HEK293 (cell line): ENCODE results near the gene FRMD4A.

Source experiments
- CTCF ChIA-PET: fragments of 350-600 bp; formaldehyde crosslinking; extraction: SDS; loops from one replicate; lab custom pipeline; 2021; ENCODE audit warnings: antibody characterized with exemption; lab: Yijun Ruan, JAX
- POLR2A ChIA-PET: fragments of 300-600 bp; formaldehyde crosslinking; extraction: SDS; loops from one replicate; lab custom pipeline; 2020; ENCODE audit warnings: antibody characterized with exemption, inconsistent platforms; lab: Yijun Ruan, JAX
- H3K27ac ChIP-seq: fragments of 200-500 bp; sonication (Bioruptor generic); 2 replicates; pipeline ENCODE4 v1.5.1; 2014; ENCODE audit warnings: low read depth, low read length, control low read depth, inconsistent platforms; ENCODE audit errors: extremely low read depth
- H3K36me3 ChIP-seq, 2 experiments: fragments of 200-500 bp in 1 of 2; sonication (Bioruptor generic) in 1 of 2; 1 replicate in 1 of 2; 2 replicates in 1 of 2; pipeline ENCODE4 v1.5.1; 2014 to 2017; ENCODE audit warnings: inconsistent platforms in 2 of 2, low read length in 2 of 2; ENCODE audit not compliant: control insufficient read depth in 2 of 2, insufficient read depth in 1 of 2
- H3K4me1 ChIP-seq: fragments of 200-500 bp; sonication (Bioruptor generic); 2 replicates; pipeline ENCODE4 v1.5.1; 2014; ENCODE audit warnings: mild to moderate bottlenecking, low read length, inconsistent platforms; ENCODE audit not compliant: control insufficient read depth, insufficient read depth
- H3K4me3 ChIP-seq: 2 replicates; pipeline ENCODE4 v1.5.1; 2011; ENCODE audit warnings: low read depth, mild to moderate bottlenecking, control low read depth, low read length, moderate library complexity
- H3K9me3 ChIP-seq: fragments of 200-500 bp; sonication (Bioruptor generic); 2 replicates; pipeline ENCODE4 v1.5.1; 2014; ENCODE audit warnings: low read depth, low read length, inconsistent platforms; ENCODE audit not compliant: control insufficient read depth, insufficient read depth
- GLI2 ChIP-seq: fragments of 450-650 bp; formaldehyde crosslinking; IDR thresholded peaks from 2 replicates; pipeline ENCODE4; 2017; ENCODE audit warnings: missing biosample characterization, missing genetic modification characterization, low read depth, borderline replicate concordance
- HIC1 ChIP-seq: fragments of 450-650 bp; formaldehyde crosslinking; IDR thresholded peaks from 2 replicates; pipeline ENCODE4 v1.5.1; 2016; ENCODE audit warnings: missing biosample characterization, missing genetic modification characterization
- KLF16 ChIP-seq: fragments of 450-650 bp; formaldehyde crosslinking; IDR thresholded peaks from 2 replicates; pipeline ENCODE4 v1.5.1; 2017; ENCODE audit warnings: missing biosample characterization, missing genetic modification characterization
- MZF1 ChIP-seq: fragments of 450-650 bp; formaldehyde crosslinking; IDR thresholded peaks from 2 replicates; pipeline ENCODE4 v1.5.1; 2017; ENCODE audit warnings: missing biosample characterization, missing genetic modification characterization, borderline replicate concordance
- OSR2 ChIP-seq: fragments of 450-650 bp; formaldehyde crosslinking; IDR thresholded peaks from 2 replicates; pipeline ENCODE4 v1.5.1; 2016; ENCODE audit warnings: missing biosample characterization, missing genetic modification characterization
- SALL2 ChIP-seq: fragments of 450-650 bp; formaldehyde crosslinking; IDR thresholded peaks from 2 replicates; pipeline ENCODE4 v1.5.0; 2017; ENCODE audit warnings: missing biosample characterization, mild to moderate bottlenecking, missing genetic modification characterization, borderline replicate concordance
- SP2 ChIP-seq: fragments of 450-650 bp; formaldehyde crosslinking; IDR thresholded peaks from 2 replicates; pipeline ENCODE4 v1.5.1; 2016; ENCODE audit warnings: missing biosample characterization, missing genetic modification characterization
- SP7 ChIP-seq: fragments of 450-650 bp; formaldehyde crosslinking; IDR thresholded peaks from 2 replicates; pipeline ENCODE4 v1.5.1; 2016; ENCODE audit warnings: missing biosample characterization, missing genetic modification characterization
- TCF7L2 ChIP-seq: IDR thresholded peaks from 2 replicates; pipeline ENCODE4 v1.6.1; 2011; ENCODE audit warnings: low read depth, mild to moderate bottlenecking, inconsistent platforms, low read length, moderate library complexity, borderline replicate concordance
- YY1 ChIP-seq: fragments of 450-650 bp; formaldehyde crosslinking; IDR thresholded peaks from 2 replicates; pipeline ENCODE4 v1.5.1; 2018; ENCODE audit warnings: missing biosample characterization, missing genetic modification characterization
- ZBTB17 ChIP-seq: fragments of 450-650 bp; formaldehyde crosslinking; IDR thresholded peaks from 2 replicates; pipeline ENCODE4 v1.5.1; 2016; ENCODE audit warnings: missing biosample characterization, missing genetic modification characterization
- ZNF146 ChIP-seq: fragments of 450-650 bp; formaldehyde crosslinking; IDR thresholded peaks from 2 replicates; pipeline ENCODE4 v1.5.1; 2016; ENCODE audit warnings: missing biosample characterization, missing genetic modification characterization
- ZNF16 ChIP-seq: fragments of 450-650 bp; formaldehyde crosslinking; IDR thresholded peaks from 2 replicates; pipeline ENCODE4 v1.5.1; 2016; ENCODE audit warnings: low read depth, missing biosample characterization, missing genetic modification characterization
- ZNF302 ChIP-seq: fragments of 450-650 bp; formaldehyde crosslinking; IDR thresholded peaks from 2 replicates; pipeline ENCODE4 v1.5.1; 2016; ENCODE audit warnings: missing biosample characterization, missing genetic modification characterization, low read depth
- ZNF391 ChIP-seq: fragments of 450-650 bp; formaldehyde crosslinking; IDR thresholded peaks from 2 replicates; pipeline ENCODE4 v1.5.1; 2016; ENCODE audit warnings: low read depth, missing biosample characterization, missing genetic modification characterization, borderline replicate concordance
- ZNF394 ChIP-seq: fragments of 450-650 bp; formaldehyde crosslinking; IDR thresholded peaks from 2 replicates; pipeline ENCODE4 v1.5.1; 2016; ENCODE audit warnings: missing biosample characterization, missing genetic modification characterization, mild to moderate bottlenecking, moderate library complexity, borderline replicate concordance
- ZNF549 ChIP-seq: fragments of 450-650 bp; IDR thresholded peaks from 2 replicates; pipeline ENCODE4 v1.5.1; 2018; ENCODE audit warnings: missing biosample characterization, missing genetic modification characterization, mild to moderate bottlenecking, inconsistent platforms, moderate library complexity
- ZNF561 ChIP-seq: fragments of 450-650 bp; IDR thresholded peaks from 2 replicates; pipeline ENCODE4 v1.5.1; 2018; ENCODE audit warnings: missing biosample characterization, missing genetic modification characterization, borderline replicate concordance
- ZNF621 ChIP-seq: fragments of 450-650 bp; formaldehyde crosslinking; IDR thresholded peaks from 2 replicates; pipeline ENCODE4 v1.5.1; 2017; ENCODE audit warnings: missing biosample characterization, missing genetic modification characterization
- ZNF624 ChIP-seq: fragments of 450-650 bp; formaldehyde crosslinking; IDR thresholded peaks from 2 replicates; pipeline ENCODE4 v1.5.1; 2017; ENCODE audit warnings: missing biosample characterization, missing genetic modification characterization
- ZNF629 ChIP-seq: fragments of 450-650 bp; formaldehyde crosslinking; IDR thresholded peaks from 2 replicates; pipeline ENCODE4 v1.5.1; 2017; ENCODE audit warnings: missing biosample characterization, missing genetic modification characterization
- ZNF664 ChIP-seq: fragments of 450-650 bp; formaldehyde crosslinking; IDR thresholded peaks from 2 replicates; pipeline ENCODE4 v1.5.1; 2016; ENCODE audit warnings: missing biosample characterization, missing genetic modification characterization
- ZNF707 ChIP-seq: fragments of 450-650 bp; formaldehyde crosslinking; IDR thresholded peaks from 2 replicates; pipeline ENCODE4 v1.5.1; 2016; ENCODE audit warnings: missing biosample characterization, missing genetic modification characterization
- ZNF791 ChIP-seq: fragments of 450-650 bp; formaldehyde crosslinking; IDR thresholded peaks from 2 replicates; pipeline ENCODE4 v1.5.1; 2016; ENCODE audit warnings: missing biosample characterization, missing genetic modification characterization
- ZNF843 ChIP-seq: fragments of 450-650 bp; formaldehyde crosslinking; IDR thresholded peaks from 2 replicates; pipeline ENCODE4 v1.5.1; 2016; ENCODE audit warnings: missing biosample characterization, missing genetic modification characterization
- TF ChIP-seq, protein P1 (sequence below): IDR thresholded peaks from 2 replicates; pipeline ENCODE4 v1.6.1; 2011; ENCODE audit warnings: mild to moderate bottlenecking, low read depth, low read length, borderline replicate concordance
- TF ChIP-seq, protein P2 (sequence below): fragments of 450-650 bp; formaldehyde crosslinking; IDR thresholded peaks from 2 replicates; pipeline ENCODE4 v1.5.0; 2017; ENCODE audit warnings: missing biosample characterization, missing genetic modification characterization, borderline replicate concordance
- TF ChIP-seq, protein P3 (sequence below): fragments of 450-650 bp; formaldehyde crosslinking; IDR thresholded peaks from 2 replicates; pipeline ENCODE4 v1.5.1; 2017; ENCODE audit warnings: missing biosample characterization, missing genetic modification characterization

The FRMD4A gene

GRCh38 chr10:13987446-13987845, 343.3 kb downstream of the FRMD4A start:
- Histone ChIP-seq H3K4me1 (peaks cover 4% of the 10 kb centered on the region), H3K36me3 (no peaks in the 10 kb centered on the region), H3K27ac (no peak overlapping the region), H3K4me3 (no peak overlapping the region), H3K9me3 (no peaks in the 10 kb centered on the region)
- ChIA-PET POLR2A (no interaction called here), CTCF (no interaction called here)
- TF ChIP-seq YY1 (tag by site-specific recombination) (no peak), ZNF621 (tag by site-specific recombination) (no peak), SP7 (no peak), ZNF16 (no peak), ZNF664 (tag by site-specific recombination) (no peak), ZBTB17 (no peak), ZNF302 (tag by site-specific recombination) (no peak), TCF7L2 (no peak), ZNF549 (tag by site-specific recombination) (no peak), ZNF394 (tag by site-specific recombination) (no peak), ZNF791 (tag by site-specific recombination) (no peak), GLI2 (tag by site-specific recombination) (no peak), SP2 (no peak)
- TF ChIP-seq, protein P1, sequence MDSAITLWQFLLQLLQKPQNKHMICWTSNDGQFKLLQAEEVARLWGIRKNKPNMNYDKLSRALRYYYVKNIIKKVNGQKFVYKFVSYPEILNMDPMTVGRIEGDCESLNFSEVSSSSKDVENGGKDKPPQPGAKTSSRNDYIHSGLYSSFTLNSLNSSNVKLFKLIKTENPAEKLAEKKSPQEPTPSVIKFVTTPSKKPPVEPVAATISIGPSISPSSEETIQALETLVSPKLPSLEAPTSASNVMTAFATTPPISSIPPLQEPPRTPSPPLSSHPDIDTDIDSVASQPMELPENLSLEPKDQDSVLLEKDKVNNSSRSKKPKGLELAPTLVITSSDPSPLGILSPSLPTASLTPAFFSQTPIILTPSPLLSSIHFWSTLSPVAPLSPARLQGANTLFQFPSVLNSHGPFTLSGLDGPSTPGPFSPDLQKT = no peak

DNA sequence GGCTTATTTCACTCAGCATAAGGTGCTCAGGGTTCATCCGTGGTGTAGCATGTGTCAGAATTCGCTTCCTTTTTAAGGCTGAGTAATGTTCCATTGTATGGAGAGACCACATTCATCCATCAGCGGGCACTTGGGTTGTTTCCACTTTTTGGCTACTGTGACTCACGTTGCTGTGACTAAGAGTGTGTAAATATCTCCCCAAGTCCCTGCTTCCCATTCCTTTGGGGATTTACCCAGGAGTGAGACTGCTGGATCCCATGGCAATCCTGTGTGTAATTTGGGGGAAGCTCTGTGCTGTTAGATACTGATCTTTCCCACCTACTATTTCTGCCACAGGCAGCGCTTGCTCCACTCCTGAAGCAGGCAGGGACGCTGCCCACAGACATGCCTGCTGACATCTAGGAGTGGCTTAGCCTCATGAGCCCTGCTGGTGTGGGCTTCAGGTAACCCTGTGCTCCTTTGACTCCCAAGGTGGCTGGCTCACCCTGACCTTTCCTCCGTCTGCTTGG, 346.0 kb downstream of the FRMD4A start:
- ChIA-PET POLR2A (no interaction called here), CTCF (no interaction called here)
- TF ChIP-seq ZNF843 = no peak
- 0 out of 2 replicates have a peak, but pooled peaks have one; percentile 31 for TF ChIP-seq ZNF146 (tag by site-specific recombination)
- TF ChIP-seq OSR2 = peak; percentile 23; the same call in 1 of the 2 replicates
- Histone ChIP-seq H3K9me3 (no peaks in the 10 kb centered on the region), H3K36me3 (no peaks in the 10 kb centered on the region), H3K27ac (no peak overlapping the region), H3K4me3 (no peak overlapping the region), H3K4me1 (no peaks in the 10 kb centered on the region; the same call in 1 of the 2 replicates)

GRCh38 chr10:13983035-13983434, 347.7 kb downstream of the FRMD4A start:
- H3K27ac ChIP-seq = no peak overlapping the region
- no peaks in the 10 kb centered on the region for H3K36me3 ChIP-seq
- H3K4me1 ChIP-seq = no peaks in the 10 kb centered on the region; the same call in 1 of the 2 replicates
- H3K4me3 ChIP-seq = no peak overlapping the region
- no peaks in the 10 kb centered on the region for H3K9me3 ChIP-seq
- ChIA-PET POLR2A (no interaction called here), CTCF (no interaction called here)
- TF ChIP-seq ZNF561 (tag by site-specific recombination) (no peak), ZNF624 (tag by site-specific recombination) (no peak), KLF16 (no peak), SALL2 (tag by site-specific recombination) (no peak), ZNF391 (no peak), ZNF629 (tag by site-specific recombination) (no peak), HIC1 (no peak), ZNF707 (tag by site-specific recombination) (no peak), MZF1 (tag by site-specific recombination) (no peak)
- TF ChIP-seq, protein P2, sequence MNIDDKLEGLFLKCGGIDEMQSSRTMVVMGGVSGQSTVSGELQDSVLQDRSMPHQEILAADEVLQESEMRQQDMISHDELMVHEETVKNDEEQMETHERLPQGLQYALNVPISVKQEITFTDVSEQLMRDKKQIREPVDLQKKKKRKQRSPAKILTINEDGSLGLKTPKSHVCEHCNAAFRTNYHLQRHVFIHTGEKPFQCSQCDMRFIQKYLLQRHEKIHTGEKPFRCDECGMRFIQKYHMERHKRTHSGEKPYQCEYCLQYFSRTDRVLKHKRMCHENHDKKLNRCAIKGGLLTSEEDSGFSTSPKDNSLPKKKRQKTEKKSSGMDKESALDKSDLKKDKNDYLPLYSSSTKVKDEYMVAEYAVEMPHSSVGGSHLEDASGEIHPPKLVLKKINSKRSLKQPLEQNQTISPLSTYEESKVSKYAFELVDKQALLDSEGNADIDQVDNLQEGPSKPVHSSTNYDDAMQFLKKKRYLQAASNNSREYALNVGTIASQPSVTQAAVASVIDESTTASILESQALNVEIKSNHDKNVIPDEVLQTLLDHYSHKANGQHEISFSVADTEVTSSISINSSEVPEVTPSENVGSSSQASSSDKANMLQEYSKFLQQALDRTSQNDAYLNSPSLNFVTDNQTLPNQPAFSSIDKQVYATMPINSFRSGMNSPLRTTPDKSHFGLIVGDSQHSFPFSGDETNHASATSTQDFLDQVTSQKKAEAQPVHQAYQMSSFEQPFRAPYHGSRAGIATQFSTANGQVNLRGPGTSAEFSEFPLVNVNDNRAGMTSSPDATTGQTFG = no peak
- TF ChIP-seq, protein P3, sequence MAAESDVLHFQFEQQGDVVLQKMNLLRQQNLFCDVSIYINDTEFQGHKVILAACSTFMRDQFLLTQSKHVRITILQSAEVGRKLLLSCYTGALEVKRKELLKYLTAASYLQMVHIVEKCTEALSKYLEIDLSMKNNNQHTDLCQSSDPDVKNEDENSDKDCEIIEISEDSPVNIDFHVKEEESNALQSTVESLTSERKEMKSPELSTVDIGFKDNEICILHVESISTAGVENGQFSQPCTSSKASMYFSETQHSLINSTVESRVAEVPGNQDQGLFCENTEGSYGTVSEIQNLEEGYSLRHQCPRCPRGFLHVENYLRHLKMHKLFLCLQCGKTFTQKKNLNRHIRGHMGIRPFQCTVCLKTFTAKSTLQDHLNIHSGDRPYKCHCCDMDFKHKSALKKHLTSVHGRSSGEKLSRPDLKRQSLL (tag by site-specific recombination) = no peak
